WTC11 (cell line): ENCODE results near the gene SGIP1.

ENCODE experiments used
- CREM ChIP-seq: sonication (generic); formaldehyde crosslinking; IDR thresholded peaks from 2 replicates; pipeline ENCODE4 v1.8.1; 2022; ENCODE audit warnings: mild to moderate bottlenecking, missing genetic modification reagents, moderate library complexity
- CTCF ChIP-seq: fragments of 200-600 bp; IDR thresholded peaks from 2 replicates; pipeline ENCODE4 v1.8.0; 2022; ENCODE audit warnings: antibody characterized with exemption
- E2F4 ChIP-seq: sonication (generic); formaldehyde crosslinking; IDR thresholded peaks from 2 replicates; pipeline ENCODE4 v1.8.1; 2022; ENCODE audit warnings: low read depth, mild to moderate bottlenecking, moderate library complexity, missing genetic modification reagents, borderline replicate concordance
- GABPB1 ChIP-seq: sonication (generic); formaldehyde crosslinking; IDR thresholded peaks from 2 replicates; pipeline ENCODE4 v1.8.1; 2023; ENCODE audit warnings: mild to moderate bottlenecking, missing genetic modification reagents
- IRF2 ChIP-seq: sonication (generic); formaldehyde crosslinking; IDR thresholded peaks from 2 replicates; pipeline ENCODE4 v1.8.0; 2022; ENCODE audit warnings: low read depth, missing genetic modification reagents, borderline replicate concordance
- NR2C2 ChIP-seq: sonication (generic); formaldehyde crosslinking; IDR thresholded peaks from 2 replicates; pipeline ENCODE4 v1.8.0; 2022; ENCODE audit warnings: mild to moderate bottlenecking, missing genetic modification reagents
- NR3C1 ChIP-seq: sonication (generic); formaldehyde crosslinking; conservative IDR thresholded peaks from 2 replicates; pipeline ENCODE4 v1.8.1; 2023; ENCODE audit warnings: low read depth, mild to moderate bottlenecking, missing genetic modification reagents
- ZNF232 ChIP-seq: sonication (generic); formaldehyde crosslinking; IDR thresholded peaks from 2 replicates; pipeline ENCODE4 v1.8.0; 2022; ENCODE audit warnings: mild to moderate bottlenecking, missing genetic modification reagents
- ZNF423 ChIP-seq: fragments of 250-450 bp; sonication (Bioruptor Pico); IDR thresholded peaks from 2 replicates; pipeline ENCODE4 v2.1.2; 2022; ENCODE audit warnings: mild to moderate bottlenecking, moderate library complexity
- TF ChIP-seq, protein P1 (sequence below): sonication (generic); formaldehyde crosslinking; IDR thresholded peaks from 2 replicates; pipeline ENCODE4 v1.8.0; 2022; ENCODE audit warnings: mild to moderate bottlenecking, missing genetic modification reagents
- TF ChIP-seq, protein P2 (sequence below): sonication (generic); formaldehyde crosslinking; IDR thresholded peaks from 2 replicates; pipeline ENCODE4 v1.8.1; 2023; ENCODE audit warnings: mild to moderate bottlenecking, missing genetic modification reagents

DNA sequence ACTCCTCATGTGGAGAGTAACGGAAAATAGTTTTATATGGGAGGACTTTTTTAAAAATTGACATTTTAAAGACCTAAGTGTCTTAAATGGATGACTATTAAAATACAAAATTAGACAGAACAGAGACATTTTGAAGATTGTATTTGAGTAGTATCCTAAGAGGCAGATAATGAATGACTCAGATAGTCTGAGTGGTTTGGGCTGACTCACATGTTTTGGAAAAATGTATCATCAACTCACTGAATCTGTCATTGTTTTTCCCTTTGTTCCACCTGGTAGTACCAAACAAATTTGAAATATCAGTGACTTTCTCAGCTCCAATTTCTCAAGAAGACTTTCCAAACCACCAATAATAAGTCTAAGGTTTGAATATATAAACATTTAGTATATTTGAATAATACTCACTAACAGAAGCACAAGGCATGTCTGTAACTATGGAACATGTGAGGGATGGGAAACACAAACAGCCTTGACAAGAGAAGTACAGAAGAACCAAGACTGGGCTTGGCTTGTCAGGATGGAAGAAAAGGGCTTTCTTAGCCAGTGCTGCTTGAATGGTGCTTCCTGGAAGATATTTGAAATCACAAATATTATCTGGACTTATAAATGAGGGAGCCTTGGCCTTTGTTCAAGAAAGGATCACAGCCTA is 90.6 kb downstream of the SGIP1 start:
- TF ChIP-seq GABPB1 (CRISPR knock-in tag) (no peak), CREM (CRISPR knock-in tag) (no peak), CTCF (no peak), ZNF232 (CRISPR knock-in tag) (no peak), NR2C2 (no peak), E2F4 (CRISPR knock-in tag) (no peak), NR3C1 (no peak), ZNF423 (CRISPR knock-in tag) (no peak), IRF2 (CRISPR knock-in tag) (no peak)
- TF ChIP-seq, protein P1, sequence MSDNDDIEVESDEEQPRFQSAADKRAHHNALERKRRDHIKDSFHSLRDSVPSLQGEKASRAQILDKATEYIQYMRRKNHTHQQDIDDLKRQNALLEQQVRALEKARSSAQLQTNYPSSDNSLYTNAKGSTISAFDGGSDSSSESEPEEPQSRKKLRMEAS (CRISPR knock-in tag), result no peak
- TF ChIP-seq, protein P2, sequence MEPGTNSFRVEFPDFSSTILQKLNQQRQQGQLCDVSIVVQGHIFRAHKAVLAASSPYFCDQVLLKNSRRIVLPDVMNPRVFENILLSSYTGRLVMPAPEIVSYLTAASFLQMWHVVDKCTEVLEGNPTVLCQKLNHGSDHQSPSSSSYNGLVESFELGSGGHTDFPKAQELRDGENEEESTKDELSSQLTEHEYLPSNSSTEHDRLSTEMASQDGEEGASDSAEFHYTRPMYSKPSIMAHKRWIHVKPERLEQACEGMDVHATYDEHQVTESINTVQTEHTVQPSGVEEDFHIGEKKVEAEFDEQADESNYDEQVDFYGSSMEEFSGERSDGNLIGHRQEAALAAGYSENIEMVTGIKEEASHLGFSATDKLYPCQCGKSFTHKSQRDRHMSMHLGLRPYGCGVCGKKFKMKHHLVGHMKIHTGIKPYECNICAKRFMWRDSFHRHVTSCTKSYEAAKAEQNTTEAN (CRISPR knock-in tag), result no peak
